Measurements from ENCODE around the gene KCNMB2. TPM values are rescaled to one million over a fixed set of nuclear protein-coding genes. Genes with fewer than 3 reads are reported as not detected.
"Not testable (repeated sequence)": the region's sequence is repeated elsewhere in the genome, so short reads cannot be mapped to it uniquely, and the experiment has no call there.

The KCNMB2 gene
- total RNA-seq, 1 experiment from 2014 or later, result not detected

GRCh38 chr3:178512647-178513046 lies 23.6 kb upstream of the KCNMB2 start:
- Histone ChIP-seq H3K27me3 (replicated peaks) (no peaks in the 10 kb centered on the region), H3K27ac (no peak overlapping the region), H3K9me3 (replicated peaks) (no peaks in the 10 kb centered on the region), H3K36me3 (no peaks in the 10 kb centered on the region), H3K4me1 (replicated peaks) (no peaks in the 10 kb centered on the region; the same call in 1 of the 2 replicates), H3K4me3 (no peak overlapping the region)
- no peak for DNase-seq (ENCODE audit: low read depth in 1 of 2, low spot score in 2 of 2)

- Histone ChIP-seq H3K36me3 (no peaks in the 10 kb centered on the region), H3K27ac (no peak overlapping the region), H3K9me3 (replicated peaks) (no peaks in the 10 kb centered on the region), H3K4me1 (replicated peaks) (no peaks in the 10 kb centered on the region; the same call in 1 of the 2 replicates), H3K27me3 (replicated peaks) (no peaks in the 10 kb centered on the region), H3K4me3 (no peak overlapping the region)
- no peak for DNase-seq (ENCODE audit: low read depth in 1 of 2, low spot score in 2 of 2)
Observed at GRCh38 chr3:178513546-178514380, 22.5 kb upstream of the KCNMB2 start.

GRCh38 chr3:178514401-178514800 lies 21.8 kb upstream of the KCNMB2 start:
- DNase-seq (ENCODE audit: low read depth in 1 of 2, low spot score in 2 of 2), result no peak
- Histone ChIP-seq H3K27me3 (replicated peaks) (no peaks in the 10 kb centered on the region), H3K4me1 (replicated peaks) (no peaks in the 10 kb centered on the region; the same call in 1 of the 2 replicates), H3K9me3 (replicated peaks) (no peaks in the 10 kb centered on the region), H3K27ac (no peak overlapping the region), H3K36me3 (no peaks in the 10 kb centered on the region), H3K4me3 (no peak overlapping the region)

- H3K9me3 ChIP-seq (replicated peaks); DNase-seq (ENCODE audit: low read depth in 1 of 2, low spot score in 2 of 2); H3K27me3 ChIP-seq (replicated peaks); H3K27ac ChIP-seq; H3K4me1 ChIP-seq (replicated peaks); H3K36me3 ChIP-seq; H3K4me3 ChIP-seq: not testable (repeated sequence)
Observed at GRCh38 chr3:178515076-178515744, 21.0 kb upstream of the KCNMB2 start.

- Histone ChIP-seq H3K36me3 (no peaks in the 10 kb centered on the region), H3K27me3 (replicated peaks) (no peaks in the 10 kb centered on the region), H3K27ac (no peak overlapping the region), H3K9me3 (replicated peaks) (no peaks in the 10 kb centered on the region), H3K4me3 (no peak overlapping the region), H3K4me1 (replicated peaks) (no peaks in the 10 kb centered on the region; the same call in 1 of the 2 replicates)
- DNase-seq (ENCODE audit: low read depth in 1 of 2, low spot score in 2 of 2), result no peak
Observed at GRCh38 chr3:178517665-178518334, 18.4 kb upstream of the KCNMB2 start.

GRCh38 chr3:178518660-178519396 lies 17.4 kb upstream of the KCNMB2 start:
- Histone ChIP-seq H3K27me3 (replicated peaks) (no peaks in the 10 kb centered on the region), H3K9me3 (replicated peaks) (no peaks in the 10 kb centered on the region), H3K4me3 (no peak overlapping the region), H3K4me1 (replicated peaks) (no peaks in the 10 kb centered on the region), H3K36me3 (no peaks in the 10 kb centered on the region), H3K27ac (no peak overlapping the region)
- no peak for DNase-seq (ENCODE audit: low read depth in 1 of 2, low spot score in 2 of 2)

GRCh38 chr3:178519701-178520100 lies 16.5 kb upstream of the KCNMB2 start:
- H3K9me3 ChIP-seq (replicated peaks), result no peaks in the 10 kb centered on the region
- no peaks in the 10 kb centered on the region for H3K36me3 ChIP-seq
- H3K4me3 ChIP-seq, result no peak overlapping the region
- no peak for DNase-seq (ENCODE audit: low read depth in 1 of 2, low spot score in 2 of 2)
- H3K27ac ChIP-seq, result no peak overlapping the region
- no peaks in the 10 kb centered on the region for H3K4me1 ChIP-seq (replicated peaks)
- no peaks in the 10 kb centered on the region for H3K27me3 ChIP-seq (replicated peaks)

- Histone ChIP-seq H3K36me3 (no peaks in the 10 kb centered on the region), H3K4me1 (replicated peaks) (no peaks in the 10 kb centered on the region), H3K4me3 (no peak overlapping the region), H3K27me3 (replicated peaks) (no peaks in the 10 kb centered on the region), H3K27ac (no peak overlapping the region), H3K9me3 (replicated peaks) (no peaks in the 10 kb centered on the region)
- DNase-seq (ENCODE audit: low read depth in 1 of 2, low spot score in 2 of 2), result no peak
Observed at GRCh38 chr3:178520451-178520850, 15.8 kb upstream of the KCNMB2 start.

GRCh38 chr3:178522200-178523052 lies 13.8 kb upstream of the KCNMB2 start:
- H3K4me1 ChIP-seq (replicated peaks), result no peaks in the 10 kb centered on the region
- H3K4me3 ChIP-seq, result no peak overlapping the region
- no peaks in the 10 kb centered on the region for H3K9me3 ChIP-seq (replicated peaks)
- H3K27me3 ChIP-seq (replicated peaks), result no peaks in the 10 kb centered on the region
- no peaks in the 10 kb centered on the region for H3K36me3 ChIP-seq
- no peak for DNase-seq (ENCODE audit: low read depth in 1 of 2, low spot score in 2 of 2)
- H3K27ac ChIP-seq, result no peak overlapping the region

GRCh38 chr3:178525251-178525650 lies 11.0 kb upstream of the KCNMB2 start:
- no peak overlapping the region for H3K4me3 ChIP-seq
- DNase-seq (ENCODE audit: low read depth in 1 of 2, low spot score in 2 of 2), result no peak
- H3K9me3 ChIP-seq (replicated peaks), result no peaks in the 10 kb centered on the region
- H3K4me1 ChIP-seq (replicated peaks), result no peaks in the 10 kb centered on the region
- no peak overlapping the region for H3K27ac ChIP-seq
- no peaks in the 10 kb centered on the region for H3K27me3 ChIP-seq (replicated peaks)
- H3K36me3 ChIP-seq, result no peaks in the 10 kb centered on the region

GRCh38 chr3:178526291-178526690 lies 9.9 kb upstream of the KCNMB2 start:
- H3K27ac ChIP-seq, result no peak overlapping the region
- DNase-seq (ENCODE audit: low read depth in 1 of 2, low spot score in 2 of 2), result no peak
- H3K27me3 ChIP-seq (replicated peaks), result no peaks in the 10 kb centered on the region
- H3K36me3 ChIP-seq, result no peaks in the 10 kb centered on the region
- H3K9me3 ChIP-seq (replicated peaks), result no peaks in the 10 kb centered on the region
- no peaks in the 10 kb centered on the region for H3K4me1 ChIP-seq (replicated peaks)
- no peak overlapping the region for H3K4me3 ChIP-seq

- Histone ChIP-seq H3K27ac (no peak overlapping the region), H3K36me3 (no peaks in the 10 kb centered on the region), H3K4me3 (no peak overlapping the region), H3K4me1 (replicated peaks) (no peaks in the 10 kb centered on the region), H3K9me3 (replicated peaks) (no peaks in the 10 kb centered on the region), H3K27me3 (replicated peaks) (no peaks in the 10 kb centered on the region)
- no peak for DNase-seq (ENCODE audit: low read depth in 1 of 2, low spot score in 2 of 2)
Observed at GRCh38 chr3:178527981-178528380, 8.3 kb upstream of the KCNMB2 start.
